Heart right ventricle (tissue), 16 donors: Measurements from ENCODE around the gene TREM2. TPM values are rescaled to one million over a fixed set of nuclear protein-coding genes. Genes with fewer than 3 reads are reported as not detected.

Experiments
- ATAC-seq, 8 donors: fragments of 200-7000 bp; cut with Tn5 transposase; one replicate each; pipeline ENCODE4 v1.9.1; 2020; ENCODE audit warnings: mild to moderate bottlenecking in 8 of 8, moderate library complexity in 8 of 8, moderate number of reproducible peaks in 1 of 8
- DNase-seq, 2 donors: peaks; one replicate each; pipeline ENCODE4 v3.0.0-alpha.2; 2020
- H3K27ac ChIP-seq, 10 donors: fragments of 200-600 bp; sonication (generic) in 2 of 10; one replicate each; pipeline versions ENCODE4 v1.5.0 to v1.8.0; 2020 to 2022; ENCODE audit warnings: mild to moderate bottlenecking in 3 of 10
- H3K27me3 ChIP-seq, 7 donors: fragments of 200-600 bp; one replicate each; pipeline ENCODE4 v1.8.0; 2021 to 2022; ENCODE audit warnings: mild to moderate bottlenecking in 2 of 7
- H3K36me3 ChIP-seq, 9 donors: fragments of 200-600 bp; sonication (generic) in 1 of 9; one replicate each; pipeline versions ENCODE4 v1.5.0 to v1.8.0; 2020 to 2022; ENCODE audit warnings: mild to moderate bottlenecking in 2 of 9
- H3K4me1 ChIP-seq, 9 donors: fragments of 200-600 bp; sonication (generic) in 1 of 9; one replicate each; pipeline versions ENCODE4 v1.5.0 to v1.8.0; 2020 to 2022; ENCODE audit warnings: mild to moderate bottlenecking in 4 of 9
- H3K4me3 ChIP-seq, 10 donors: fragments of 200-600 bp; sonication (generic) in 2 of 10; one replicate each; pipeline versions ENCODE4 v1.5.0 to v1.8.0; 2020 to 2022; ENCODE audit warnings: mild to moderate bottlenecking in 7 of 10, moderate library complexity in 2 of 10
- H3K9me3 ChIP-seq, 11 donors: fragments of 200-600 bp in 10 of 11; sonication (generic) in 2 of 11; one replicate each; pipeline versions ENCODE4 v1.5.0 to v1.8.0; 2013 to 2022; ENCODE audit warnings: mild to moderate bottlenecking in 2 of 11, control low read depth in 1 of 11, moderate library complexity in 1 of 11
- CTCF ChIP-seq, 9 donors: fragments of 200-600 bp; sonication (generic) in 2 of 9; IDR thresholded peaks; one replicate each; pipeline versions ENCODE4 v1.5.0 to v1.8.0; 2021 to 2022; ENCODE audit warnings: antibody characterized with exemption in 9 of 9, mild to moderate bottlenecking in 5 of 9, moderate library complexity in 1 of 9
- WGBS, 2 donors: extraction: QIAGEN DNeasy Blood & Tissue Kit; methylation state at CpG; one replicate each; pipeline ENCODE4 v1.1.7; 2013; ENCODE audit warnings: inconsistent platforms in 1 of 2; 5-methylcytosine and 5-hydroxymethylcytosine counted together
- intact Hi-C, 10 donors: fragments of 100-400 bp; cut with DNase I; formaldehyde crosslinking; loops; one replicate each; pipeline versions ENCODE4 v1.11.1 to v1.14.2; 2022
- polyA plus RNA-seq, 2 donors: library from polyadenylated mRNA; stranded (reverse); fragments of 200-250 nt; gene quantifications; one replicate each; pipeline ENCODE4 v1.2.3, GENCODE V29; 2013
- total RNA-seq, 10 donors: library from RNA; stranded (reverse); fragmentation: NEBNext Ultra II Directional in 3 of 10; extraction: Animal tissue kit (Norgen Biotek cat#: 25700) in 3 of 10; gene quantifications; one replicate each; pipeline versions ENCODE4 v1.2.1 to v1.2.4, GENCODE V29; 2021 to 2023
- donor health status: Arrhythmogenic right ventricular cardiomyopathy.
- donor health status: ischemic (EF 13 %, LVEDD 7.1; RV severe dilation, severe dysfunction).
- donor health status: healthy with polysubstance abuse.
- donor health status: DM: no; HTN: yes; CAD: no.
- donor health status: DM: no; HTN: no; CAD: no.
- donor health status: ischemic (EF 25% LVEDD 6.9; RV normal size, moderate dysfunction).
- donor health status: ischemic (EF 25% LVEDD 5.7; RV mildly dilated, moderate dysfunction).
- donor health status: healthy.
- donor health status: DM: yes; HTN: yes; CAD: no.
- donor health status: Ischemic cardiomyopathy.
- donor health status: ischemic (EF 35%, LVEDD 5.7; RV mildly dilated, moderate dysfunction).
- donor health status: nonischemic (EF 11% LVEDD 7.7; RV severe dilation, severe dysfunction).
- donor health status: DM: yes; HTN: yes; CAD: no.
- donor health status: PGD.
- donor health status: ischemic (EF 29% LVEDD 5.4; RV normal size, mild dysfunction).
- donor health status: nonischemic (EF 23%, LVEDD 6.1; RV moderate dilation, normal function).

The TREM2 gene
- total and polyA plus RNA-seq, 12 donors, result 0.40 to 5.5 (median 1.1) TPM; not detected in 3

- intact Hi-C loops, result no loop called here
- no peak for ATAC-seq
- Histone ChIP-seq H3K36me3 (no peaks in the 10 kb centered on the region), H3K27me3 (peaks cover 0 to 45% (median 26%) of the 10 kb centered on the region in 7 donors), H3K27ac (no peak overlapping the region), H3K4me3 (no peak overlapping the region), H3K4me1 (no peaks in the 10 kb centered on the region), H3K9me3 (no peaks in the 10 kb centered on the region)
- DNase-seq, result no peak
- no peak for TF ChIP-seq CTCF (IDR thresholded peaks at IDR 0.05)
- WGBS, 2 donors, result 46 to 48% methylated on average over 7 of the region's 7 CpGs
These were observed 7.6 kb downstream of the TREM2 start for GRCh38 chr6:41155132-41155805.

- intact Hi-C loops, result no loop called here
- H3K4me1 ChIP-seq, result no peaks in the 10 kb centered on the region
- H3K27ac ChIP-seq, result no peak within 1 kb of the TSS
- H3K9me3 ChIP-seq, result no peaks in the 10 kb centered on the region
- 63 to 73% methylated on average over 5 of the region's 5 CpGs for WGBS, 2 donors
- H3K36me3 ChIP-seq, result peaks cover 0 to 5% (median 0%) of the 10 kb centered on the region in 9 donors
- DNase-seq, result no peak
- no peak within 1 kb of the TSS for H3K4me3 ChIP-seq
- peaks cover 0 to 36% (median 18%) of the 10 kb centered on the region in 7 donors for H3K27me3 ChIP-seq
- ATAC-seq, result no peak
- no peak for TF ChIP-seq CTCF (IDR thresholded peaks at IDR 0.05)
These were observed 8.8 kb downstream of the TREM2 start, which contains the start of gene TREML1 for GRCh38 chr6:41153992-41154625. Gene TREML1 (minus strand): TSS chr6:41154347. CDS start chr6:41154288, 59 bp downstream.

- peaks cover 0 to 30% (median 15%) of the 10 kb centered on the region in 7 donors for H3K27me3 ChIP-seq
- TF ChIP-seq CTCF (IDR thresholded peaks at IDR 0.05), result no peak
- no peak for ATAC-seq
- 57 to 58% methylated on average over 4 of the region's 4 CpGs for WGBS, 2 donors
- DNase-seq, result no peak
- intact Hi-C loops, result no loop called here
- no peaks in the 10 kb centered on the region for H3K9me3 ChIP-seq
- H3K4me3 ChIP-seq, result no peak overlapping the region
- peaks cover 0 to 8% (median 0%) of the 10 kb centered on the region in 9 donors for H3K36me3 ChIP-seq
- no peak overlapping the region for H3K27ac ChIP-seq
- H3K4me1 ChIP-seq, result no peaks in the 10 kb centered on the region
These were observed 9.5 kb downstream of the TREM2 start for GRCh38 chr6:41153451-41153850.

- no peak overlapping the region for H3K4me3 ChIP-seq
- no peak for TF ChIP-seq CTCF (IDR thresholded peaks at IDR 0.05)
- no peaks in the 10 kb centered on the region for H3K9me3 ChIP-seq
- H3K27ac ChIP-seq, result no peak overlapping the region
- H3K36me3 ChIP-seq, result peaks cover 0 to 28% (median 0%) of the 10 kb centered on the region in 9 donors
- DNase-seq (no peak), ATAC-seq (no peak)
- H3K27me3 ChIP-seq, result peaks cover 0 to 12% (median 3%) of the 10 kb centered on the region in 7 donors
- WGBS, 2 donors, result 90 to 93% methylated on average over 1 of the region's 1 CpG
- H3K4me1 ChIP-seq, result no peaks in the 10 kb centered on the region
- intact Hi-C loops, result no loop called here
These were observed 12.2 kb downstream of the TREM2 start for GRCh38 chr6:41150671-41151070.
